Suprapubic skin (tissue), 4 donors: Measurements from ENCODE around the gene POLR1E. TPM values are rescaled to one million over a fixed set of nuclear protein-coding genes. Genes with fewer than 3 reads are reported as not detected.

ENCODE experiments used
- DNase-seq, 2 donors: peaks; one replicate each; pipeline ENCODE4 v3.0.0-alpha.2; 2019; ENCODE audit warnings: low spot score in 2 of 2
- H3K27ac ChIP-seq: fragments of 200-600 bp; sonication (generic); one replicate; pipeline ENCODE4 v1.5.1; 2019
- H3K27me3 ChIP-seq: fragments of 200-600 bp; sonication (generic); one replicate; pipeline ENCODE4 v1.5.1; 2019
- H3K36me3 ChIP-seq: fragments of 200-600 bp; sonication (generic); one replicate; pipeline ENCODE4 v1.5.1; 2019
- H3K4me1 ChIP-seq: fragments of 200-600 bp; sonication (generic); one replicate; pipeline ENCODE4 v1.5.1; 2019
- H3K4me3 ChIP-seq: fragments of 200-600 bp; sonication (generic); one replicate; pipeline ENCODE4 v1.5.1; 2019; ENCODE audit warnings: mild to moderate bottlenecking
- H3K9me3 ChIP-seq: fragments of 200-600 bp; sonication (generic); one replicate; pipeline ENCODE4 v1.5.1; 2019
- EP300 ChIP-seq: sonication (generic); formaldehyde crosslinking; IDR thresholded peaks from one replicate; pipeline ENCODE4 v1.6.1; 2017; ENCODE audit warnings: antibody characterized with exemption
- POLR2A ChIP-seq, 2 donors: fragments of 450-650 bp; IDR thresholded peaks; one replicate each; pipeline ENCODE4 v1.6.1; 2017; ENCODE audit warnings: antibody characterized with exemption in 2 of 2, mild to moderate bottlenecking in 2 of 2, moderate library complexity in 2 of 2
- POLR2AphosphoS5 ChIP-seq, 3 donors: sonication (generic); formaldehyde crosslinking; IDR thresholded peaks; one replicate each; pipeline ENCODE4 v1.6.1; 2017; ENCODE audit warnings: antibody characterized with exemption in 3 of 3
- WGBS: methylation state at CpG from one replicate; pipeline ENCODE4 v1.1.5; 2018; 5-methylcytosine and 5-hydroxymethylcytosine counted together
- total RNA-seq, 4 donors: library from RNA; depleted of rRNA; stranded (reverse); fragments of >200 nt; gene quantifications; one replicate each; pipeline ENCODE4 v1.1.0, GENCODE V29; 2016
- TF ChIP-seq, protein P1 (sequence below), 2 donors: fragments of 200-600 bp in 1 of 2; fragments of 450-650 bp in 1 of 2; sonication (generic) in 1 of 2; IDR thresholded peaks; one replicate each; pipeline ENCODE4 v1.5.1; 2016 to 2019; ENCODE audit warnings: antibody characterized with exemption in 2 of 2, mild to moderate bottlenecking in 1 of 2, moderate library complexity in 1 of 2

POLR1E gene
- total RNA-seq, 4 donors from 2014 or later = 15.7 to 26.3 (median 24.0) TPM

DNA sequence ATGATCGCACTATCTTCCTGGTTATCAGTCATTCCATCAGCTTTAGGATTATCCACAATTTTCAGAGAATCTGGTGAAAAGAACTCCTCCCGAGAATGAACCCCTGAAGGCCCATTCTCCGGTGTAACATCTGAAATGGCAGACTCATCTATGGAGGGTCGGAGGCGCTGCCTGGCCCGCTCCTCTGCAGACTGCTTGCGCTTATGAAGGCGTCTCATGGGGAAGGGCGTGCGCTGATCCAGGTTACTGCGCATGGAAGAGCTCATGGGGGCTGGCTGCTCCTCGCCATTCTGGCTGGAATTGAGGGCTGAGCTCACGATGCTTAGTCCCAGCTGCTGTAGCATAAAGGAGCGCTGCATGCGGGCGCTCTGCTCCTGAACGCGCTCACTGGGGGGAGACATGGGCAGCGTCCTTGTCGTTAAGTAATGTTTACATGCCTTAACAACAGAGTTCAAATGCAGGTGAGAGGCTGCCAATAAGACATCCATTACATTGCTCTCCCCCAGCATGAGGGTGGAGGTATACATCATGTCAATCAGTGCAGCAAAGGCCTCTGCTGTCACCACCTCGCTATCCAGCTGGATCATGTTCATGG is 43.9 kb upstream of the POLR1E start:
- no peak overlapping the region for H3K27ac ChIP-seq
- no peaks in the 10 kb centered on the region for H3K4me1 ChIP-seq
- DNase-seq = no peak
- 90% methylated on average over 16 of the region's 21 CpGs for WGBS
- H3K27me3 ChIP-seq = no peaks in the 10 kb centered on the region
- TF ChIP-seq POLR2A (IDR thresholded peaks at IDR 0.05) (no peak), EP300 (no peak), POLR2AphosphoS5 (IDR thresholded peaks at IDR 0.05) (no peak)
- TF ChIP-seq, protein P1, sequence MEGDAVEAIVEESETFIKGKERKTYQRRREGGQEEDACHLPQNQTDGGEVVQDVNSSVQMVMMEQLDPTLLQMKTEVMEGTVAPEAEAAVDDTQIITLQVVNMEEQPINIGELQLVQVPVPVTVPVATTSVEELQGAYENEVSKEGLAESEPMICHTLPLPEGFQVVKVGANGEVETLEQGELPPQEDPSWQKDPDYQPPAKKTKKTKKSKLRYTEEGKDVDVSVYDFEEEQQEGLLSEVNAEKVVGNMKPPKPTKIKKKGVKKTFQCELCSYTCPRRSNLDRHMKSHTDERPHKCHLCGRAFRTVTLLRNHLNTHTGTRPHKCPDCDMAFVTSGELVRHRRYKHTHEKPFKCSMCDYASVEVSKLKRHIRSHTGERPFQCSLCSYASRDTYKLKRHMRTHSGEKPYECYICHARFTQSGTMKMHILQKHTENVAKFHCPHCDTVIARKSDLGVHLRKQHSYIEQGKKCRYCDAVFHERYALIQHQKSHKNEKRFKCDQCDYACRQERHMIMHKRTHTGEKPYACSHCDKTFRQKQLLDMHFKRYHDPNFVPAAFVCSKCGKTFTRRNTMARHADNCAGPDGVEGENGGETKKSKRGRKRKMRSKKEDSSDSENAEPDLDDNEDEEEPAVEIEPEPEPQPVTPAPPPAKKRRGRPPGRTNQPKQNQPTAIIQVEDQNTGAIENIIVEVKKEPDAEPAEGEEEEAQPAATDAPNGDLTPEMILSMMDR (IDR thresholded peaks at IDR 0.05) = no peak
- H3K36me3 ChIP-seq = peaks cover 55% of the 10 kb centered on the region
- H3K9me3 ChIP-seq = no peaks in the 10 kb centered on the region
- H3K4me3 ChIP-seq = no peak overlapping the region

DNA sequence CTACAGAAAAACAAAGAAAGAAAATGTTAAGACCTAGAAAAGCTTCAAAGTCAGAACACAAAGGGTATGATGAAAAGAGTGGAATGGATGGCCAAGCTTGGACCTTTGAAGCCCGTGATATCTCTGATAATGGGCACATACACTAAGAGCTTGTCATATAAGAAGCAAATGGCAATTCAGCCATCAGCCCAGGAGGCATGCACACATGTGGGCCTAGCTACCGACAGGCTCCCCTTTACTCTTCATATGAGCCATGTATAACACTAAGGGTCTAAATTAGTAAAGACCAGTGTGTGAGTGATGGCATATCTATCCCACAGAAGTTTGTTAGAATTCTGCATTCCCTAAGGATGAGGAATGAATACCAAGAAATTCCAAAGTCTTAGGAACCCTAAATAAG is 43.2 kb upstream of the POLR1E start:
- no peak for DNase-seq
- Histone ChIP-seq H3K9me3 (no peaks in the 10 kb centered on the region), H3K4me1 (no peaks in the 10 kb centered on the region), H3K27me3 (no peaks in the 10 kb centered on the region), H3K36me3 (peaks cover 48% of the 10 kb centered on the region), H3K4me3 (no peak overlapping the region), H3K27ac (no peak overlapping the region)
- 87% methylated on average over 2 of the region's 2 CpGs for WGBS
- TF ChIP-seq EP300 (no peak), POLR2AphosphoS5 (IDR thresholded peaks at IDR 0.05) (no peak), POLR2A (IDR thresholded peaks at IDR 0.05) (no peak)
- TF ChIP-seq, protein P1 (IDR thresholded peaks at IDR 0.05) = no peak

DNA sequence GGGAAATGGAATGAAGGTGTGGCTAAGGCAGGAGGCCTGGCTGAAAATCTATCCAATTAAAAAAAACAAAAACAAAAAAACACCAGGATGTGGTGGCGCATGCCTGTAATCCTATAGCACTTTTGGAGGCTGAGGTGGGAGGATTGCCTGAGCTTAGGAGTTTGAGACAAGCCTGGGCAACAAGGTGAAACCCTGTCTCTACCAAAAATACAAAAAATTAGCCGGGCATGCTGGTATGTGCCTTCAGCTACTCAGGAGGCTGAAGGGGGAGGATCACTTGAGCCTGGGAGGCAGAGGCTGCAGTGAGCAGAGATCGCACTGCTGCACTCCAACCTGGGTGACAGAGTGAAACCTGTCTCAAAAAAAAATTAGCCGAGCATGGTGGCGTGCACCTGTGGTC is 42.2 kb upstream of the POLR1E start:
- TF ChIP-seq EP300 = no peak
- no peak for TF ChIP-seq POLR2AphosphoS5 (IDR thresholded peaks at IDR 0.05)
- TF ChIP-seq, protein P1 (IDR thresholded peaks at IDR 0.05) = no peak
- no peak for TF ChIP-seq POLR2A (IDR thresholded peaks at IDR 0.05)
- Histone ChIP-seq H3K4me3 (no peak overlapping the region), H3K4me1 (no peaks in the 10 kb centered on the region), H3K27me3 (no peaks in the 10 kb centered on the region), H3K36me3 (peaks cover 40% of the 10 kb centered on the region), H3K27ac (no peak overlapping the region), H3K9me3 (no peaks in the 10 kb centered on the region)
- no peak for DNase-seq
- WGBS = 87% methylated on average over 5 of the region's 5 CpGs

DNA sequence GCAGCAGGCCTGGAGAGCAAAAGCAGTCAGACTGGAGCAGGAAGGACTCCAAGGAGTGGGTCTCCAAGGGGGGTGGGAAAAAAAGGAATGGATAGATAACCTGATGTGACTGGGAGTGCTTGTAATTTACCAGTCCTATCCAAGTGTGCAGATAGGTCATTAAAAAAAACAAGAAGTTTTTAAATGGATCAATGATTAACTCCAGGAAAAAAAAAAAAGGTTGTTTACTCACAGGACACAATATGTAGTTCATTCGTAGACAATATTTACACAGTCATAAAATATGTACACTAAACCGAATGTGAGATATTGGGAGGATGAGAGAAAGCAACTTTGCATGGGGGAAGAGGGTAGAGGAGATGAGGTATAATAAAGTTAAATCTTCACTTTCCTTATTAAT is 40.9 kb upstream of the POLR1E start:
- no peak overlapping the region for H3K27ac ChIP-seq

DNA sequence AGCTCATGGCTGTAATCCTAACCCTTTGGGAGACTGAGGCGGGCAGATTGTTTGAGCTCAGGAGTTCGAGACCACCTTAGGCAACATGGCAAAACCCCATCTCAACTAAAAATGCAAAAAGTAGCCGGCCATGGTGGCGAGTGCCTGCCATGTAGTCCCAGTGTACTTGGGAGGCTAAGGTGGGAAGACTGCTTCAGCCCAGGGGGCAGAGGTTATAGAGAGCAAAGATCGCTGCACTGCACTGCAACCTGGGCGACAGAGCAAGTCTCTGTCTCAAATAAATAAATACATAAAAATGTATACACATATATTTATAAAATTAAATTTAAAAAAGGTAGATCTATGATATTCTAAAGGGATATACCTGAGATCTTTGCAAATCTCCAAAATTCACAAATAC is 39.9 kb upstream of the POLR1E start:
- no peak for DNase-seq
- 98% methylated on average over 6 of the region's 6 CpGs for WGBS
- H3K4me3 ChIP-seq = no peak overlapping the region
- H3K36me3 ChIP-seq = peaks cover 26% of the 10 kb centered on the region
- TF ChIP-seq, protein P1 (IDR thresholded peaks at IDR 0.05) = no peak
- TF ChIP-seq POLR2AphosphoS5 (IDR thresholded peaks at IDR 0.05) (no peak), POLR2A (IDR thresholded peaks at IDR 0.05) (no peak), EP300 (no peak)
- no peak overlapping the region for H3K27ac ChIP-seq
- no peaks in the 10 kb centered on the region for H3K9me3 ChIP-seq
- H3K27me3 ChIP-seq = no peaks in the 10 kb centered on the region
- no peaks in the 10 kb centered on the region for H3K4me1 ChIP-seq

More for the DNA sequence above, 40.9 kb upstream of the POLR1E start:
- H3K9me3 ChIP-seq = no peaks in the 10 kb centered on the region
- no peak overlapping the region for H3K4me3 ChIP-seq
- DNase-seq = no peak
- WGBS = 76% methylated on average over 2 of the region's 2 CpGs
- H3K36me3 ChIP-seq = peaks cover 35% of the 10 kb centered on the region
- no peaks in the 10 kb centered on the region for H3K4me1 ChIP-seq
- TF ChIP-seq POLR2AphosphoS5 (IDR thresholded peaks at IDR 0.05) (no peak), EP300 (no peak), POLR2A (IDR thresholded peaks at IDR 0.05) (no peak)
- TF ChIP-seq, protein P1 (IDR thresholded peaks at IDR 0.05) = no peak
- H3K27me3 ChIP-seq = no peaks in the 10 kb centered on the region
